ENCODE results near the gene PTPN14.

PTPN14 gene

GRCh38 chr1:214446772-214447556 is 104.4 kb downstream of the PTPN14 start:
- Histone ChIP-seq H3K36me3 (ENCODE audit: control insufficient read depth, insufficient read depth, low read length) (no peaks in the 10 kb centered on the region), H3K9me3 (ENCODE audit: control insufficient read depth, low read length) (no peaks in the 10 kb centered on the region), H3K27ac (ENCODE audit: insufficient read depth, low read depth, low read length, poor library complexity, severe bottlenecking) (peak overlapping the region; percentile 26), H3K4me1 (ENCODE audit: control insufficient read depth, insufficient read depth, low read length) (peaks cover 13% of the 10 kb centered on the region), H3K4me3 (ENCODE audit: insufficient read depth, low read depth, low read length) (no peak overlapping the region), H3K27me3 (ENCODE audit: control insufficient read depth, insufficient read depth, low read length, poor library complexity, severe bottlenecking) (no peaks in the 10 kb centered on the region)
- 35 to 45% methylated on average over 8 of the region's 8 CpGs for WGBS, 2 experiments

DNA sequence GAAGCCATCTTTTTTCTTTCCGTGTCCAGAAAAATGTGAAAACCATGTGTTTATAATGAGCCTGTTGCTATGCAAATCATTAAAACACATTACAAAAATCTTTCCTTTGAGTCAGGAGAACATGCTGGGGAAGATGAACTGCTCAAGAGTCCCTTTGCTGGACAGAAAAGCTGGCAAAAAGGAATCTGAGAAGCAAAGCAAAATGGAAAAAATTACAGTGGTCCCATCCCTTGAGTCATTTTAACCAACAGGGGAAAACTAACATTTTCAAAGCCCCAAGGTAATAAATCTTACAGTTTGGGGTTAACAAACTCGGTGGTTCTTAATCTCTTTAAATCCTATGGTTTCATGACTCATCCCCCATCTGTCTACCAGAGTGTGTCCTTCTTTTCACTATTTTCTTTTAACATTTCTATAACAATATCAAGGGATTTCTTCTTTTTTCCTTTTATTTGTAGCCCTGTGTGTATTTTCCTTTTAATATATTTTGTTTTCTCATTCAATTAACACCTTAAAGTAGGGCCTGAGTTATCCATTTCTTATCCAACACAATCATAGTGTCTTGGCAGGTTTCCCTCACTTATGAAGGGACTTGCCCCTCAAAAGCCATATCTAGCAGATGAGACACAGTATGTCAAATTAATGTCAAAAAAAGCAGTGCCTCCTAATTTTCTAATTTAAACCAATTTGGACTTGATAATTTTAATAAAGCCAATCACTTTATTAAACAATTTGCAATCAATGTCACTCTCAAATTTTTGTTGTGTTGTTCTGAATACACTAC is 105.4 kb downstream of the PTPN14 start:
- Histone ChIP-seq H3K27ac (ENCODE audit: insufficient read depth, low read depth, low read length, poor library complexity, severe bottlenecking) (no peak overlapping the region), H3K36me3 (ENCODE audit: control insufficient read depth, insufficient read depth, low read length) (no peaks in the 10 kb centered on the region), H3K4me3 (ENCODE audit: insufficient read depth, low read depth, low read length) (no peak overlapping the region), H3K27me3 (ENCODE audit: control insufficient read depth, insufficient read depth, low read length, poor library complexity, severe bottlenecking) (no peaks in the 10 kb centered on the region), H3K9me3 (ENCODE audit: control insufficient read depth, low read length) (no peaks in the 10 kb centered on the region), H3K4me1 (ENCODE audit: control insufficient read depth, insufficient read depth, low read length) (peaks cover 13% of the 10 kb centered on the region)
- 36 to 68% methylated on average over 1 to 2 of the region's 2 CpGs for WGBS, 2 experiments

DNA sequence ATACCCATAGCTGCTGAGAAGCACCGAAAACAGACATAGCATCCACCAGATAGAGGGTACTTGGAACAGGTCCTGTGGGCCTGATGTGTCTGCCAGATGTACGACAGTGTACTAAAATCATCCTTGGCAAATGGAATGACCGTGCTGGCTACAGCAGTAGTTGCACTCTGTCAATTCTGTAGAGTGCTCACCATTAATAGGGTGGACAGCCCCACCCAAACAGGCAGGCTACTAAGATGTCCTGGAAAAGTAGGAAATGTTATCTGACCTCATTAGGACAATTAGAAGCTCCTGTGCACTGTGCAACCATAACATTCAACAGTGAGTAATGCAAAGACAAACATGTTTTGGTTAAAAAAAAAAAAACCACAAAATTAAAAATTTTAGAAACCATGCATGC is 106.2 kb downstream of the PTPN14 start:
- H3K4me1 ChIP-seq (ENCODE audit: control insufficient read depth, insufficient read depth, low read length): peaks cover 21% of the 10 kb centered on the region
- no peak overlapping the region for H3K4me3 ChIP-seq (ENCODE audit: insufficient read depth, low read depth, low read length)
- H3K27ac ChIP-seq (ENCODE audit: insufficient read depth, low read depth, low read length, poor library complexity, severe bottlenecking): no peak overlapping the region
- H3K36me3 ChIP-seq (ENCODE audit: control insufficient read depth, insufficient read depth, low read length): no peaks in the 10 kb centered on the region
- H3K27me3 ChIP-seq (ENCODE audit: control insufficient read depth, insufficient read depth, low read length, poor library complexity, severe bottlenecking): no peaks in the 10 kb centered on the region
- WGBS, 2 experiments: 95 to 96% methylated on average over 3 of the region's 3 CpGs
- H3K9me3 ChIP-seq (ENCODE audit: control insufficient read depth, low read length): no peaks in the 10 kb centered on the region

- H3K9me3 ChIP-seq (ENCODE audit: control insufficient read depth, low read length): no peaks in the 10 kb centered on the region
- H3K4me3 ChIP-seq (ENCODE audit: insufficient read depth, low read depth, low read length): no peak overlapping the region
- H3K36me3 ChIP-seq (ENCODE audit: control insufficient read depth, insufficient read depth, low read length): no peaks in the 10 kb centered on the region
- WGBS, 2 experiments: 86 to 94% methylated on average over 2 of the region's 3 CpGs
- H3K27me3 ChIP-seq (ENCODE audit: control insufficient read depth, insufficient read depth, low read length, poor library complexity, severe bottlenecking): no peaks in the 10 kb centered on the region
- H3K4me1 ChIP-seq (ENCODE audit: control insufficient read depth, insufficient read depth, low read length): peaks cover 29% of the 10 kb centered on the region
- H3K27ac ChIP-seq (ENCODE audit: insufficient read depth, low read depth, low read length, poor library complexity, severe bottlenecking): no peak overlapping the region
Observed at GRCh38 chr1:214444182-214444939, 107.0 kb downstream of the PTPN14 start.

DNA sequence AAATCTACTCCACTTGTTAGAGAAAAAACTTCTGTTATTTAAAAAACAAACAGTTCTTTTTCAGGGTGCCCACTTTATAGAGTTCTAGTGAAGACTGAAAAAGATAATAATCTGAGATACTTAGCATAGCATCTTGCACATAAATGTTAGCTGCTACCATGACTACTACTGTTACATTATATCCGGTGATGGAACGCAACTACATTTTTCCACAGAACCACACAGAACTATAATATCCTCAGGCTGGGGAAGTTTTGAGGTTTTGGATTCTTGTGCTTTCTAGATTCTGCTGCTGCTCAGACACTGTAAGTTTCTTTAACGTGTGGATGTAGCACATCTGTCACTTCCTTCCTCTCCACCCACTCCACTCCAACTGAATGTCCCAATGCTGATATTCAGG is 110.3 kb downstream of the PTPN14 start:
- 88% methylated on average over 3 of the region's 3 CpGs for WGBS, 2 experiments
- no peaks in the 10 kb centered on the region for H3K36me3 ChIP-seq (ENCODE audit: control insufficient read depth, insufficient read depth, low read length)
- no peaks in the 10 kb centered on the region for H3K9me3 ChIP-seq (ENCODE audit: control insufficient read depth, low read length)
- no peak overlapping the region for H3K4me3 ChIP-seq (ENCODE audit: insufficient read depth, low read depth, low read length)
- no peaks in the 10 kb centered on the region for H3K27me3 ChIP-seq (ENCODE audit: control insufficient read depth, insufficient read depth, low read length, poor library complexity, severe bottlenecking)
- H3K4me1 ChIP-seq (ENCODE audit: control insufficient read depth, insufficient read depth, low read length): peaks cover 19% of the 10 kb centered on the region
- H3K27ac ChIP-seq (ENCODE audit: insufficient read depth, low read depth, low read length, poor library complexity, severe bottlenecking): peak overlapping the region; percentile 2

- H3K36me3 ChIP-seq (ENCODE audit: control insufficient read depth, insufficient read depth, low read length): no peaks in the 10 kb centered on the region
- H3K27ac ChIP-seq (ENCODE audit: insufficient read depth, low read depth, low read length, poor library complexity, severe bottlenecking): no peak overlapping the region
- H3K9me3 ChIP-seq (ENCODE audit: control insufficient read depth, low read length): no peaks in the 10 kb centered on the region
- peaks cover 19% of the 10 kb centered on the region for H3K4me1 ChIP-seq (ENCODE audit: control insufficient read depth, insufficient read depth, low read length)
- 70 to 75% methylated on average over 4 of the region's 4 CpGs for WGBS, 2 experiments
- H3K27me3 ChIP-seq (ENCODE audit: control insufficient read depth, insufficient read depth, low read length, poor library complexity, severe bottlenecking): no peaks in the 10 kb centered on the region
- no peak overlapping the region for H3K4me3 ChIP-seq (ENCODE audit: insufficient read depth, low read depth, low read length)
Observed at GRCh38 chr1:214440219-214440965, 111.0 kb downstream of the PTPN14 start.

GRCh38 chr1:214439352-214440119 is 111.9 kb downstream of the PTPN14 start:
- Histone ChIP-seq H3K27me3 (ENCODE audit: control insufficient read depth, insufficient read depth, low read length, poor library complexity, severe bottlenecking) (no peaks in the 10 kb centered on the region), H3K36me3 (ENCODE audit: control insufficient read depth, insufficient read depth, low read length) (no peaks in the 10 kb centered on the region), H3K4me1 (ENCODE audit: control insufficient read depth, insufficient read depth, low read length) (peaks cover 19% of the 10 kb centered on the region), H3K9me3 (ENCODE audit: control insufficient read depth, low read length) (no peaks in the 10 kb centered on the region), H3K27ac (ENCODE audit: insufficient read depth, low read depth, low read length, poor library complexity, severe bottlenecking) (peak overlapping the region; percentile 26), H3K4me3 (ENCODE audit: insufficient read depth, low read depth, low read length) (no peak overlapping the region)
- WGBS, 2 experiments: 69 to 72% methylated on average over 12 of the region's 12 CpGs

DNA sequence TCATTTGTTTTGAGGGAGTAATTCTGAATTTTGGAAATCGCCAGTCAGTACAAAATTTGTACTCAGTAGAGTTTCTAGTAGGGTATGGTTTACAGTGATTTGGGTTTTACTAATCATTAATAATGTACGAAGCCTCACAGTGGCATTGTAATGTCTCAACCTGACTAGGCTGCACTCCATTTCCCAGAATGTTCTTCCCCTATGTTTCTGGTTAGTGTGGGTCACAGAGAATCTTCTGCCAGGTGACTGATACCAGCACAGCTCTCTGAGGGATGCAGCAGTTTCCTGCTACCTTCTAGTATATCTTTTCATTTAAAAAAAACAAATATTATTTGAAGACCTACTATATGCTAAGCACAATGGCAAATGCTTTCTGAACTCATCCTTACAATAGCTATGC is 112.9 kb downstream of the PTPN14 start:
- Histone ChIP-seq H3K36me3 (ENCODE audit: control insufficient read depth, insufficient read depth, low read length) (no peaks in the 10 kb centered on the region), H3K4me3 (ENCODE audit: insufficient read depth, low read depth, low read length) (no peak overlapping the region), H3K4me1 (ENCODE audit: control insufficient read depth, insufficient read depth, low read length) (peaks cover 19% of the 10 kb centered on the region), H3K27ac (ENCODE audit: insufficient read depth, low read depth, low read length, poor library complexity, severe bottlenecking) (no peak overlapping the region), H3K9me3 (ENCODE audit: control insufficient read depth, low read length) (no peaks in the 10 kb centered on the region), H3K27me3 (ENCODE audit: control insufficient read depth, insufficient read depth, low read length, poor library complexity, severe bottlenecking) (no peaks in the 10 kb centered on the region)
- WGBS, 2 experiments: 93 to 95% methylated on average over 2 of the region's 2 CpGs

DNA sequence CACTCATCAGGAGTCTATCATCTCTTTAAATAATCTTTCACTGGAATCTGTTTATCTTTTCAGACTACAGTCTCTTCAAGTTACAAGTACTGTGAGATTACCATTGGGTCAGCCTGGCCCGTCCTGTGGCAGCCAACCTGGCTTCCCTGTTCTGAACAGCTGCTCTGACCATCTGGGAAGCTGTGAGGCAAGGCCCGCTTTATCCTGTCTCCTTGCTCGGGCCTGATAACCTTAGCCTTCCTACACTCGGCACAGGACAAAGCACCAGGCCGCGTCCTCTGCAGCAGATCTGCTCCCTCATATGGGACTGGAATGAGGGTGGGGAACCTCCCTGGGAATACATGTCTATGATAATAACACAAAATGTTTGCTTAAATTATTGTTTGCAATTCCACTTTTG is 113.3 kb downstream of the PTPN14 start:
- 78 to 85% methylated on average over 6 of the region's 6 CpGs for WGBS, 2 experiments
- no peak overlapping the region for H3K27ac ChIP-seq (ENCODE audit: insufficient read depth, low read depth, low read length, poor library complexity, severe bottlenecking)
- no peaks in the 10 kb centered on the region for H3K9me3 ChIP-seq (ENCODE audit: control insufficient read depth, low read length)
- no peaks in the 10 kb centered on the region for H3K36me3 ChIP-seq (ENCODE audit: control insufficient read depth, insufficient read depth, low read length)
- H3K27me3 ChIP-seq (ENCODE audit: control insufficient read depth, insufficient read depth, low read length, poor library complexity, severe bottlenecking): no peaks in the 10 kb centered on the region
- H3K4me1 ChIP-seq (ENCODE audit: control insufficient read depth, insufficient read depth, low read length): peaks cover 19% of the 10 kb centered on the region
- H3K4me3 ChIP-seq (ENCODE audit: insufficient read depth, low read depth, low read length): no peak overlapping the region
